H1 (cell line): ENCODE data around the gene BTBD7. TPM values are rescaled to one million over a fixed set of nuclear protein-coding genes. Genes with fewer than 3 reads are reported as not detected.

Experiments used
- CTCF ChIA-PET: fragments of 300-600 bp; sonication (Branson Sonifier 250); formaldehyde crosslinking; loops from one replicate; lab custom pipeline; 2021; ENCODE audit not compliant: partially characterized antibody; lab: Charles Lee
- POLR2A ChIA-PET: fragments of 300-600 bp; sonication (Branson Sonifier 250); formaldehyde crosslinking; loops from one replicate; lab custom pipeline; 2021; ENCODE audit warnings: inconsistent platforms; ENCODE audit not compliant: partially characterized antibody; lab: Charles Lee
- DNase-seq, 2 experiments: peaks; one replicate each; pipeline versions ENCODE4 v3.0.0 to v3.0.0-alpha.2; 2010 to 2022; ENCODE audit warnings: low spot score in 2 of 2, low read depth in 1 of 2, mixed read lengths in 1 of 2
- FAIRE-seq: peaks from 2 replicates; lab custom pipeline; 2011; peaks lifted over from hg19 to GRCh38; lab: Jason Lieb, UNC
- H2AFZ ChIP-seq: 2 replicates; pipeline ENCODE4 v1.8.1; 2012; ENCODE audit warnings: low read length, inconsistent platforms
- H2AK5ac ChIP-seq: 2 replicates; pipeline ENCODE4 v1.6.1; 2013; ENCODE audit warnings: low read depth, low read length
- H2BK120ac ChIP-seq: replicated peaks from 2 replicates; pipeline ENCODE3; 2013; ENCODE audit warnings: low read depth, low read length, inconsistent platforms
- H2BK12ac ChIP-seq: 2 replicates; pipeline ENCODE4 v1.6.1; 2013; ENCODE audit warnings: low read depth, low read length
- H2BK15ac ChIP-seq: 2 replicates; pipeline ENCODE4 v1.6.1; 2013; ENCODE audit warnings: low read length
- H2BK20ac ChIP-seq: 2 replicates; pipeline ENCODE4 v1.6.1; 2013; ENCODE audit warnings: low read length
- H2BK5ac ChIP-seq: 2 replicates; pipeline ENCODE4 v1.6.1; 2013; ENCODE audit warnings: low read depth, low read length
- H3K14ac ChIP-seq: 2 replicates; pipeline ENCODE4 v1.6.1; 2013; ENCODE audit warnings: inconsistent platforms; ENCODE audit not compliant: insufficient read length
- H3K18ac ChIP-seq: 2 replicates; pipeline ENCODE4 v1.6.1; 2013; ENCODE audit warnings: low read length; ENCODE audit errors: extremely low read depth
- H3K23ac ChIP-seq: 2 replicates; pipeline ENCODE4 v1.6.1; 2013; ENCODE audit warnings: inconsistent platforms; ENCODE audit not compliant: insufficient read length
- H3K23me2 ChIP-seq: 2 replicates; pipeline ENCODE4 v1.6.1; 2013; ENCODE audit warnings: low read depth, low read length
- H3K27ac ChIP-seq: 2 replicates; pipeline ENCODE4 v1.6.1; 2011; ENCODE audit warnings: low read depth, low read length, inconsistent platforms
- H3K27me3 ChIP-seq, 4 experiments: replicated peaks in 1 of 4; 1 replicate in 1 of 4; 2 replicates in 3 of 4; pipeline versions ENCODE4 v1.6.1 to v1.8.1; 2011 to 2013; ENCODE audit warnings: low read length in 3 of 4, mild to moderate bottlenecking in 3 of 4, inconsistent platforms in 2 of 4, mixed read lengths in 2 of 4, moderate library complexity in 1 of 4; ENCODE audit not compliant: control insufficient read depth in 3 of 4, insufficient read depth in 3 of 4; ENCODE audit errors: extremely low read depth in 1 of 4
- H3K36me3 ChIP-seq, 4 experiments: 2 replicates each; pipeline versions ENCODE4 v1.6.1 to v1.8.1; 2011 to 2013; ENCODE audit warnings: mild to moderate bottlenecking in 4 of 4, low read length in 3 of 4, moderate library complexity in 2 of 4, control low read depth in 1 of 4, inconsistent platforms in 1 of 4; ENCODE audit not compliant: insufficient read depth in 4 of 4, control insufficient read depth in 2 of 4
- H3K4ac ChIP-seq: replicated peaks from 2 replicates; pipeline ENCODE3; 2013; ENCODE audit warnings: low read length, low read depth, mixed read lengths, inconsistent platforms; ENCODE audit not compliant: insufficient read length
- H3K4me1 ChIP-seq, 4 experiments: replicated peaks in 1 of 4; 1 replicate in 1 of 4; 2 replicates in 3 of 4; pipeline versions ENCODE4 v1.6.1 to v1.8.1; 2011 to 2013; ENCODE audit warnings: low read length in 3 of 4, inconsistent platforms in 2 of 4, mixed read lengths in 1 of 4; ENCODE audit not compliant: insufficient read depth in 4 of 4, control insufficient read depth in 3 of 4
- H3K4me2 ChIP-seq, 2 experiments: 2 replicates each; pipeline versions ENCODE4 v1.6.1 to v1.8.1; 2011 to 2013; ENCODE audit warnings: low read depth in 2 of 2, low read length in 2 of 2, control low read depth in 1 of 2, inconsistent platforms in 1 of 2, mild to moderate bottlenecking in 1 of 2; ENCODE audit not compliant: insufficient read depth in 1 of 2
- H3K4me3 ChIP-seq, 4 experiments: fragments of 200-600, 300-600 bp in 1 of 4; sonication (generic), shearing (Covaris generic), sonication (Bioruptor Twin) in 1 of 4; 2 replicates each; pipeline versions ENCODE4 v1.5.1 to v1.8.1; 2011 to 2016; ENCODE audit warnings: low read length in 4 of 4, low read depth in 3 of 4, control low read depth in 2 of 4, inconsistent platforms in 2 of 4, mild to moderate bottlenecking in 2 of 4, mixed read lengths in 1 of 4, moderate library complexity in 1 of 4; ENCODE audit not compliant: insufficient read depth in 2 of 4; ENCODE audit errors: extremely low read depth in 1 of 4
- H3K56ac ChIP-seq: replicated peaks from 2 replicates; pipeline ENCODE3; 2013; ENCODE audit warnings: low read depth, mild to moderate bottlenecking, mixed read lengths, low read length, inconsistent platforms; ENCODE audit not compliant: insufficient read length
- H3K79me1 ChIP-seq: 2 replicates; pipeline ENCODE4 v1.6.1; 2013; ENCODE audit warnings: low read depth, low read length, control low read depth
- H3K79me2 ChIP-seq, 2 experiments: 2 replicates each; pipeline versions ENCODE4 v1.6.1 to v1.8.1; 2012 to 2013; ENCODE audit warnings: low read length in 2 of 2, mild to moderate bottlenecking in 2 of 2, inconsistent platforms in 1 of 2; ENCODE audit not compliant: insufficient read depth in 2 of 2, control insufficient read depth in 1 of 2
- H3K9ac ChIP-seq, 4 experiments: replicated peaks in 1 of 4; 1 replicate in 1 of 4; 2 replicates in 3 of 4; pipeline versions ENCODE4 v1.6.1 to v1.8.1; 2011 to 2013; ENCODE audit warnings: low read depth in 3 of 4, low read length in 3 of 4, control low read depth in 2 of 4, mild to moderate bottlenecking in 2 of 4, moderate library complexity in 2 of 4, inconsistent platforms in 1 of 4; ENCODE audit errors: extremely low read depth in 1 of 4
- H3K9me3 ChIP-seq, 2 experiments: 2 replicates each; pipeline versions ENCODE4 v1.6.1 to v1.8.1; 2012 to 2013; ENCODE audit warnings: mild to moderate bottlenecking in 2 of 2, moderate library complexity in 2 of 2, control low read depth in 1 of 2, inconsistent platforms in 1 of 2, low read depth in 1 of 2, low read length in 1 of 2, mixed read lengths in 1 of 2; ENCODE audit not compliant: insufficient read depth in 2 of 2
- H4K20me1 ChIP-seq, 2 experiments: replicated peaks in 1 of 2; 2 replicates each; pipeline versions ENCODE3 to v1.8.1; 2011 to 2013; ENCODE audit warnings: inconsistent platforms in 2 of 2, low read length in 2 of 2, mild to moderate bottlenecking in 1 of 2; ENCODE audit not compliant: insufficient read depth in 2 of 2, control insufficient read depth in 1 of 2
- H4K5ac ChIP-seq: 2 replicates; pipeline ENCODE4 v1.6.1; 2013; ENCODE audit warnings: low read length, low read depth, mixed read lengths, inconsistent platforms; ENCODE audit not compliant: insufficient read length
- H4K8ac ChIP-seq: 2 replicates; pipeline ENCODE4 v1.8.0; 2013; ENCODE audit warnings: mild to moderate bottlenecking, moderate library complexity, low read length, inconsistent platforms; ENCODE audit not compliant: insufficient read depth; ENCODE audit errors: extremely low read depth
- H4K91ac ChIP-seq: replicated peaks from 2 replicates; pipeline ENCODE3; 2013; ENCODE audit warnings: low read length, mixed read lengths, inconsistent platforms; ENCODE audit not compliant: insufficient read length
- WGBS, 2 experiments: shearing (Covaris generic) in 1 of 2; methylation state at CpG; one replicate each; pipeline versions ENCODE4 v1.1.6 to v1.1.7; 2013 to 2015; ENCODE audit warnings: low lambda C conversion rate in 2 of 2, mixed read lengths in 2 of 2, inconsistent platforms in 1 of 2, low coverage in 1 of 2, missing lambda C conversion rate in 1 of 2; ENCODE audit not compliant: insufficient replicate concordance in 2 of 2, insufficient coverage in 1 of 2, insufficient read length in 1 of 2; ENCODE audit errors: extremely low coverage in 1 of 2, missing lambda C conversion rate in 1 of 2; 5-methylcytosine and 5-hydroxymethylcytosine counted together
- polyA plus RNA-seq, 7 experiments: library from polyadenylated mRNA; depleted of rRNA in 3 of 7; stranded (reverse) in 5 of 7; unstranded in 2 of 7; fragments of >200 nt in 5 of 7; fragments of 200-250 nt in 2 of 7; gene quantifications; 1 replicate in 5 of 7; 2 replicates in 1 of 7; 4 replicates in 1 of 7; pipeline versions ENCODE4 v1.2.1 to v1.2.3, GENCODE V29; 2011 to 2013; ENCODE audit warnings: missing spikeins in 2 of 7, mixed read lengths in 2 of 7
- total RNA-seq: library from RNA; stranded (reverse); fragmentation: NEBNext Ultra II Directional; extraction: Animal tissue kit (Norgen Biotek cat#: 25700); gene quantifications from 2 replicates; pipeline ENCODE4 v1.2.1, GENCODE V29; 2021

The BTBD7 gene
- total and polyA plus RNA-seq, 2 of the 8 experiments (the other 6 are each of a cell fraction or from before 2014, with no cell fraction given): 12.1 to 46.1 TPM

DNA sequence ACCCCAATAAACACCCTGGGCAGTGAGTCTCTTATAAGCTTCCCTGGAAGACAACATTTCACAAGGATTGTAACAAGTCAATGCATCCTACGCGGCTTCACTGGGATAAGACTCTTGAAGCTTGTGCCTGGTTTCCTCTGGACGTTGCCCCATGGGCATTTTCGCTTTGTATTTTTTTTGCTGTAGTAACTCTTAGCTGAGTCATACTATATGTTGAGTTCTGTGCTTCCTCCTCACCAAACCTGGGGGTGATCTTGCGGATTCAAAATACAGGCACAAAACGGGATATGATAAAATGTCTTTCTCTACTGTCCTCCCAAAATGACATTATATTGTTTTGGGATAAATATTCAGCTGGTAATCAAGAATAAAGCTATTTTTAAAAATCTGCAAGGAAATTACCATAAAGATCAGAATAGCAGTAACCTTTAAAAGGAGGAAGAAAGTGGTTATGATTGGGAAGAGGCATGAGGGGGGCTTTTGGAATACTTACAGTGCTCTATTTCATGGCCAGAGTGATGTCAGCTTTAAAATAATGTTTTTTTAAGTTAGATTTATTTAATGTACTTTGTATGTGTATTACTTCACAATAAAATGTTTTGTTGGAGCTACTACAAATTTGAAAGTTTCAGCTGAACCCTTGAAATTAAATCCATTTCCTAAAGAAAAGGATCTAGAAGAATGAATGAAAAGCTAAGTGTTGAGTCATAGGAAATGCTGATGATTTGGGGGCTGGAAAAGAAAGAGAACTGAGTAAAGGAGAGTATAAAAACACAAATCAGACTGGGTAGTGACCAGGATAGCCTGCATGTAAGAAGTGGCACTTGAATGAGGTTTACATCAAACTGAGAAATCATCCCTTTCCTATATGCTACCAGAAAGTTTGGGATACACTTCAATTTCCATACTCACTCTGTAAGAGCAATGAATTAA is 14.7 kb downstream of the BTBD7 start:
- no peak overlapping the region for H3K23ac ChIP-seq
- H3K36me3 ChIP-seq: no peaks in the 10 kb centered on the region
- no peak overlapping the region for H2BK15ac ChIP-seq
- peaks cover 0 to 14% (median 6%) of the 10 kb centered on the region in 4 experiments; a peak in 6 of 7 replicates for H3K4me1 ChIP-seq
- H3K56ac ChIP-seq: no peak overlapping the region
- ChIA-PET CTCF (interaction anchor here (0.6 to 1.5 kb wide), 4 partner anchors 16 to 66 kb away, joined by 3 to 7 read pairs (median 3); no protein-coding TSS in a partner anchor), POLR2A (interaction anchor here (0.6 to 1.8 kb wide), 3 partner anchors 13 to 14 kb away, joined by 3 to 5 read pairs (median 3); no protein-coding TSS in a partner anchor)
- H4K8ac ChIP-seq: no peak overlapping the region
- H2BK5ac ChIP-seq: no peak overlapping the region
- H3K14ac ChIP-seq: no peak overlapping the region
- H2BK12ac ChIP-seq: no peak overlapping the region
- H4K5ac ChIP-seq: no peak overlapping the region
- H3K27ac ChIP-seq: no peak overlapping the region
- H3K9ac ChIP-seq: no peak overlapping the region
- H3K79me1 ChIP-seq: peaks cover 10% of the 10 kb centered on the region; the same call in 1 of the 2 replicates
- no peak overlapping the region for H2AFZ ChIP-seq
- H4K91ac ChIP-seq: no peak overlapping the region
- WGBS, 2 experiments: 88% methylated on average over 6 of the region's 6 CpGs; no CpG with 5 or more reads in 1 of the 2 experiments
- H2BK120ac ChIP-seq: no peak overlapping the region
- H3K18ac ChIP-seq: no peak overlapping the region
- no peaks in the 10 kb centered on the region for H3K9me3 ChIP-seq
- no peak overlapping the region for H2BK20ac ChIP-seq
- no peaks in the 10 kb centered on the region for H3K23me2 ChIP-seq
- no peak for DNase-seq
- peaks cover 0 to 96% of the 10 kb centered on the region in 2 experiments; a peak in 2 of 4 replicates for H3K79me2 ChIP-seq
- no peak overlapping the region for H3K4me2 ChIP-seq
- H3K27me3 ChIP-seq: no peaks in the 10 kb centered on the region
- H4K20me1 ChIP-seq: peaks cover 0 to 2% of the 10 kb centered on the region in 2 experiments
- no peak for FAIRE-seq
- H2AK5ac ChIP-seq: no peak overlapping the region
- H3K4me3 ChIP-seq: no peak overlapping the region
- no peak overlapping the region for H3K4ac ChIP-seq
